Inferior parietal cortex (tissue), 1 donor: ENCODE results near the gene RAP1GAP2.
"Not testable (repeated sequence)": the region's sequence is repeated elsewhere in the genome, so short reads cannot be mapped to it uniquely, and the experiment has no call there.

Experiments
- DNase-seq: peaks from one replicate; pipeline ENCODE4 v3.0.0-alpha.2; 2016; ENCODE audit errors: extremely low spot score

The RAP1GAP2 gene

GRCh38 chr17:2965621-2966595 lies 169.7 kb downstream of the RAP1GAP2 start:
- no peak for DNase-seq

GRCh38 chr17:2967515-2967914 lies 171.3 kb downstream of the RAP1GAP2 start:
- no peak for DNase-seq

DNA sequence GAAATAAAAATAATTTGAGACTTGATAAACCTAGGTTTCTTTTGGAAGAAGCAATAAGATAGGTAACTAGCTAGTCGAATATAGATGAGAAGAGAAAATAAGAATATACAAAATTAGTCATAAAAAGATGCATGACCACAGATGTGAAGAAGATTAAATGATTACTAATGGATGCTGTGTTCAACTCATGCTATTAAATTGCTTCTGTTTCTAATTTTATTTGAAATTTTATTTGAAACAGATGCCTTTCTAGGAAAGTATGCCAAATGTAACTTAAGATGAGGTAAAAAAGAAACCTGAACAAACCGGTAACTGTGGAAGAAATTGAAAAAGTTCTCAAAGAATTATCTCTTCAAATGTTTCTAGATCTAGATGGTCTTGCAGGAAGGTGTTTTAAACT lies 175.6 kb downstream of the RAP1GAP2 start:
- no peak for DNase-seq

DNA sequence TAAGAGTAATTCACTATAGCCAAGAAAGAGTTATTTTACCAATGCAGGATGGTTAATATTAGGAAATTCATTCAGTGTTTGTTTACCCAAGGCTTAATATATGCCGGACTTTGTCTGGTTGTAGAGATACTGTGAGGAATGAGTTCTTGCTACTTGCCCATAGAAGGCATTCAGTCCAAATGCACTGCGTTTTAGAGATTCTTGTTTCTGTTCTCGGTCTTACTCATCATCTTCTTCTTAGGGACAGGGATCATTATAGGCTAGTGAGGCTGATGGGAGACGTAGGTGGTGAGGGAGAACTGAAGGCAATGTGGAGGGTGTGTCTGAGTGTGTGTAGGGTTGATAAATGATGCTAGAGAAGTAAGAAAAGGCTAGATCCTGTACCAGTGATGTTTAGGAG lies 176.5 kb downstream of the RAP1GAP2 start:
- DNase-seq = no peak

DNA sequence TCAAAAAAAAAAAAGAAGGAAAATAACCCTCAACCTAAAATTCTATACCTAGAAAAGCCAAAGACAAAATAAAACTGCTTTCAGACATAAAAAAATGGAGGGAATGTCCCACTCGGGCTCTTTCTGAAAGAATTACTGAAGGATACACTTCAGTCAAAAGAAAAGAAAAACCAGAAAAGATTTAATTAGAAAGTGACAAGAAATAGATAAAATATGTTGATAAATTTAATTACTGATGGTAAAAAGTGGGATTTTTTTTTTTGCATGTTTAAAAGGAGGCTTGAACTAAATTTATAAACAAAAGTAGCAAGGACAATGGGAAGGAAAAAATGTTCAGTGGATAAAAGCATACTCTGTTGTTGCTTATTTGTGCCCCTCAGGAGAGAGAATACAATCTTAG lies 178.1 kb downstream of the RAP1GAP2 start:
- DNase-seq = no peak

DNA sequence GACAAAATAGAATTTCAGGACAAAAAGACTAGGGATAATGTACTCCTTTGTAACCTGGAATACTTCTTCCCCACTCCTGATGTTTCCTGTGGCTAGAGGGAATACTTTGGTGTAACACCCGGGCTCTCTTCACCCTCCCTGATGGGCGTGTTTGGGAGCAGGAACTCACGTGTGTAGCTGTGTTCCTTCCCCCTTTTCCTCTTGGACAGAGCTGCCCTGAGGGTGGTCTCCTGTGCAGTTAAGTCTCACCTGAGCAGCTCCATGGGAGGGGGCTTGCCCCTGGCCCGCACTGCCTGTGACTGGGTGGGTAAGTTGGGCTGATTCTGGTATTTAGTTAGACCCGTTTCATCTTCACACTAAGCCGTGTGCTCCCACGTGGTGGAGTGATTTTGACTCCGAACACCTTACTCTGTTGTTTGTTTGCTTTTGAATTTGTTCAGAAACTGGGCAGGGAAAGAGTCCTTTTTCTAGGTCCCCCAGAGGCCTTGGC lies 179.3 kb downstream of the RAP1GAP2 start:
- DNase-seq = no peak

DNA sequence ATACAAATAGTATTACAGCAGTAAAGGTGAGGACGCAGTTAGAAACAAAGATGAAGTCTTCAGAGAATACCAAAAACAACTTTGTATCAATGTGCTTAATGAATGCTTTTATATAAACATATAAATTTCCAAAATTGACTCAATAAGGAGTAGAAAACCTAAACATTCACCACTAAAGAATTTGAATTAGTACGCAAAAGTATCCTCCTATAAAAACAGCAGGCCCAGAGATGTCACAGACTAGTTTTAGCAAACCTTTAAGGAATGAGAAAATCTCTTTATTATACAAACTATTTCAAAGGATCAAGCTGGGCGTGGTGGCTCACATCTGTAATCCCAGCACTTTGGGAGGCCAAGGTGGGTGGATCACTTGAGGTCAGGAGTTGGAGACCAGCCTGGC lies 180.9 kb downstream of the RAP1GAP2 start:
- no peak for DNase-seq

DNA sequence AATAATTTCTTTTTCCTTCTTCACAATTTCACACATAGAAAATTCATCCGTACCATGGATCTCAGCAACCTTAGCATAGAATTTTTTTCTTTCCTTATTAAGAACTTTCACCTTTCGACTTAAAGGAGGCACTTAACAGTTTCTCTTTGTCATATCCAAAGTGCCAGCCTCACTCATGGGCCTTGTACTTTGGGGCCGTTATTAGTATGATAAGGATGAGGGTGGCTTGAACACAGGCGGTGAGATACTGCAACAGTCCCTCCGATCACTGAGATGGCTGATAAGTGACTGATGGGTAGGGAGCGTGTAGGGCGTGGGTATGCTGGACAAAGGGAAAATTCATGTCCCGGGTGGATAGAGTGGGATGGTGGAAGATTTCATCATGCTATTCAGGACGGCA lies 181.9 kb downstream of the RAP1GAP2 start:
- no peak for DNase-seq

DNA sequence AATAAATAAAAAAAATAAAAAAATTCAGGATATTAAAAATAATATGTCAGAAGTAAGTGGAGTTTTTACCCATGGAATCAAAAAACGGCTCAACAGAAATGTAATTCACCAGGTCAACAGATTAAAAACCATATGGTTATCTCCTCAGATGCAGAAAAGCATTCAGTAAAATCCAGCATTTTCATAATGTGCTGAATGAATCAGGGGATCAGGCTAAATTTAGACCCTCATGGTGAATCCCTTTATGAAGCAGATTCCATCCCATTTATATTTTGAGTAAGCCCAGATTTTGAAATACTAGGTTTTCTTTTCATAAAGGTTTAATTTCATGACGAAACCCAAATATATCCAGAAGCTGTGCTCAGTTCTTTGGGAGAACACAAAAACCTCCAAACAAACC lies 182.8 kb downstream of the RAP1GAP2 start:
- no peak for DNase-seq

GRCh38 chr17:2980211-2980903 lies 184.1 kb downstream of the RAP1GAP2 start:
- no peak for DNase-seq

DNA sequence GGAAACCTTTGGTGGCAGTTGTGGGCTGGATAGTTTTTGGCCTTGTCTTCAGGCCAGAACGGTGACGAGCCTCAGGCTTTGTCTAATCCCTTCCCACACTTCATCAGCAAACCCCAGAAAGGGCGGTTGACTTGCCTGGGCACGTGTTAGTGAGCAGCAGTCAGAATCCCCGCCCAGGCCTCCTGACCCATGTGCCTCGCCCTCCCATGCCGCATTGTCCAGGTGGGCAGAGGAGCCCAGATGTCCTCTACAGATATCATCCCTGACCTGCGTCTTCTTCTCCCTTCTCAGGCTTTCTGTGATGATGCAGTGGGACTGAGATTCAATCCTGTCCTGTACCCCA lies 184.6 kb downstream of the RAP1GAP2 start:
- DNase-seq = no peak

- DNase-seq = no peak
Observed at GRCh38 chr17:2981325-2981724, 185.1 kb downstream of the RAP1GAP2 start.

- peak; percentile 70 for DNase-seq
Observed at GRCh38 chr17:2982854-2983253, 186.6 kb downstream of the RAP1GAP2 start.

DNA sequence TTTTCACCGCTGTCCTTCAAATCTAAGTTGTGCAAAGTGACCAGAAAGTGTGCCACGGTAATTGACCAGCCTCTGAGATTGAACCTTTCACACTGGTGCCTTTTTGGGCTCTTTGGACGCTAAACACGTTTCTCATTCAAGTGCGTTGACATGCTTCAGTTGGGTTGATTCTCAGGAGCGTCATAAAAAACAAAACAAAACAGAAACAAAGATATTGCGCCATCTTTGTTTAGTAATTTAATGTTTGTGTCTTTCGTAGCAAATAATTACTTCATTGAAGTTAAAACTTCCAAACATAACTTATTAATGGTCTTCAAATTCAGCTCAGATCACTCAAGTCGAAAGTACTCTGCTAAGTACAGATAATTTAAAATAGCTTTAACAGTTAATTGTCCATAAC lies 187.0 kb downstream of the RAP1GAP2 start:
- no peak for DNase-seq

DNA sequence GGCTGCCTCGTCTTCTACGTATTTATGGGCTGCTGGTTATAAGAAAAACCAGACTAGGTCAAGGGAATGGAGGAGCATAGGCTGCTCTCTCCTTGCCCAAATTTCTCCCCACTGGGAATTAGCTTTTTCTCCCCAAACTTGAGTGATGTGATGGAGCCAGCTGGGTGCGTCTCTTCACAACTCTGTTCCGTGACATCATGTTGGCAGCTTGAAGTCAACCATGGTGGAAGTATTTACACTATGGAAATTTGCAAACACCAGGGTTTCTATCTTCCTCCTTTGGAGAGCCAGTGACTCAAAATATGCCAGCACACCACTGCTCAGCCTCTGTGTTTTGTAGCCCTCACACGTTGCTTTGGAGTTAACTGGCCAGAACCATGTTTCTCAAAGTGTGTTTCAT lies 189.1 kb downstream of the RAP1GAP2 start:
- no peak for DNase-seq

DNA sequence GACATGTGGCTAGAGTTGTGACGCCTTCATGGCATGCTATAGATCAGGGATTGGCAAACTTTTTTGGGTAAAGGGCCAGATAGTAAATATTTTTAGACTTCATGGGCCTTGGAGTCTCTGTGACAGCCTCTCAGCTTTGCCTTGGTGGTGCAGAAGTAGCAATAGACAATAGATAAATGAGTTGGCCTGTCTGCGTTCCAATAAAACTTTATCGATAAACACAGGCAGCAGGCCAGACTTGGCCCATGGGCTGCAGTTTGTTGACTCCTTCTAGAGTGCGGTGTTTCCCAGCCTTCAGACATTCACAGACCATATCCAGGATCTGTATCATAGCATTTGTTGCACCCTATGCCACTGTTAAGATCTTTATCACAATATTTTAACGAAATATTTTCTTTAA lies 190.7 kb downstream of the RAP1GAP2 start:
- no peak for DNase-seq

DNA sequence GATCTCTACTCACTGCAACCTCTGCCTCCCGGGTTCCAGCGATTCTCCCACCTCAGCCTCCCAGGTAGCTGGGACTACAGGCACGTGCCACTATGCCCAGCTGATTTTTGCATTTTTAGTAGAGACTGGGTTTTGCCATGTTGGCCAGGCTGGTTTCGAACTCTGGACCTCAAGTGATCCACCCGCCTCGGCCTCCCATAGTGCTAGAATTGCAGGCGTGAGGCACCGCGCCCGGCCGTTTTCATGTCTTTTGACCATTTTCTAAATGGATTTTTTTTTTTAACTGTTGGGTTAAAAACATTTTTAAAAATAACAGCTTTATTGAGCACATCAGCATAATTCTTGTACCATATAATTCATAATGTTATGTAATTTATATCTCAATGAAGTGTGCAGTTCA lies 193.2 kb downstream of the RAP1GAP2 start:
- not testable (repeated sequence) for DNase-seq

GRCh38 chr17:2989855-2990254 lies 193.6 kb downstream of the RAP1GAP2 start:
- no peak for DNase-seq

DNA sequence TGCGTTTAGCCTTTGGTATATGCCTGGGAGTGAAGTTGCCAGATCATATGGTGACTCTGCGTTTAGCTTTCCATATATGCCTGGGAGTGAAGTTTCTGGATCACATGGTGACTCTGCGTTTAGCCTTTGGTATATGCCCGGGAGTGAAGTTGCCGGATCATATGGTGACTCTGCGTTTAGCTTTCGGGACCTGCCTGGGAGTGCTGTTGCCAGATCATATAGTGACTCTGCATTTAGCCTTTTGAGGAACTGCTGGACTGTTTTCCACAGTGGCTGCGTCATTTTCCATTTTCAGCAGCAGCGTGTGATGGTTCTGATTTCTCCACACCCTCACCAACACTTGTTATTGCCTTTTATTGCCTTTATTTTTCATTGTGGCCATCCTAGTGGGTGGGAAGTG lies 194.2 kb downstream of the RAP1GAP2 start:
- no peak for DNase-seq

DNA sequence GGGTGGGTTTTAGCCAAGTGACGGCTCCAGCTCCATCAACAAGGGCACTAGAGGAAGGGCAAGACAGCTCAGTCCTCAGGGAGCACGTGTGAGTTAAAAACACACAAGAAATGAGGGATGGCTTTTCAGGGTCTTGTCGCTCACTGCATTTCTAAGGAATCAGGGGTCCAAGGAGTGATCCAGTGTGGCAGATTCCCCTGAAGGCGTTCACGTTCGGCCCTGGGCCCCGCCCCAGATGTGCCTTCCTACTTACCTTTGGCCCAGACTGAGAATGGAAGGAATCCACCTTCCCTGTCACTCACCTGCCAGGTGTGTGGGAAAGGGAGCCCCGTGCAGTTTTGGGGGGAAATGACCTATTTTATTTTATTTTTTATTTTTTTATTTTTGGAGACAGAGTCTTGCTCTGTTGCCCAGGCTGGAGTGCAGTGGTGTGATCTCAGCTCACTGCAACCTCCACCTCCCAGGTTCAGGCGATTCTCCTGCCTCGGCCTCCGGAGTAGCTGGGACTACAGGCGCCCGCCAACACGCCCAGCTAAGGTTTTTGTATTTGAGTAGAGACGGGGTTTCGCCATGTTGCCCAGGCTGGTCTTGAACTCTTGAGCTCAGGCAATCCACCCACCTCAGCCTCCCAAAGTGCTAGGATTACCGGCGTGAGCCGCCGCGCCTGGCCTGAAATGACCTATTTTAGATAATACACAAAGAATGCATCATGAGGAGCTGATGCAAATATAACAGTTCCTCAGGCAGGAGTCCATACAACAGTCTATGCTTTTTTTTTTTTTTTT lies 195.3 kb downstream of the RAP1GAP2 start:
- not testable (repeated sequence) for DNase-seq

DNA sequence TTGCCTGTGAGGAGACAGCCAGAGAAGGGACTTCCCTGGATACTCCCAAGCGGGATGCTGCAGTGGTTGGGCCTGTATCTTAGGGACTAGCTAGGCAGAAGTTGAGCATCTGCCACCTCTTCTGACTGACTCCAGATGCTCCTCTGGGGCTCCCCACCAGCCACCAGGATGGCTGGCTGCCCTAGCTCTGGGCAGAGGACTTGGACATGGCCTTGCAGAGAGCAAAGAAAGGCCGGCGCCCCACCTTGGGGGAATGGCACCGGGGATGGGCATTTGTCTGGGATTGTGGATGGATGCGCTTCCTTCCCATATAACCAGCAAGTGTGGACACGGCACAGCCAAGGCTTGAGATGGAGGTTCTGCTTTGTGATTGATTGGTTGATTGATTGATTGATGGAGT lies 198.2 kb downstream of the RAP1GAP2 start:
- no peak for DNase-seq

DNA sequence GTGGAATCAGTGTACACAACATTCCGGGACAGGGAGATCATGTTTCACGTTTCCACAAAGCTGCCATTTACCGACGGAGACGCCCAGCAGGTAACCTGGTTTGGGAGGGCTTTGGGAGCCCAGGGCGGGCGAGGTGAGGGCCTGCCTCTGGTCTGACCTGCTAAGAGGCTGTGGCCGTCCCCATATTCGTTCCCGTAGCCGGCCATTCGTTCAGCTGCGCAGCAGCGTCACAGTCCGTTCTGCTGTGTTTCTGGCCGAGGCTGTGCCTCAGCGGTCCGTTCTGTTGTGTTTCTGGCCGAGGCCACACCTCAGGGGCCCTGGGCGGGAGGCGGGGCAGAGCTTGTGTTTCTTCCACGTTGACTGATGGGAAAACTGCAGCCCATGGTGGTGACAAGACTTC lies 199.1 kb downstream of the RAP1GAP2 start:
- no peak for DNase-seq
